ENCODE results near the gene TAS2R8. TPM values are rescaled to one million over a fixed set of nuclear protein-coding genes. Genes with fewer than 3 reads are reported as not detected.

TAS2R8 gene
- total and polyA plus RNA-seq, 10 of the 15 experiments (the other 5 are each of a cell fraction or from before 2014, with no cell fraction given): not detected

DNA sequence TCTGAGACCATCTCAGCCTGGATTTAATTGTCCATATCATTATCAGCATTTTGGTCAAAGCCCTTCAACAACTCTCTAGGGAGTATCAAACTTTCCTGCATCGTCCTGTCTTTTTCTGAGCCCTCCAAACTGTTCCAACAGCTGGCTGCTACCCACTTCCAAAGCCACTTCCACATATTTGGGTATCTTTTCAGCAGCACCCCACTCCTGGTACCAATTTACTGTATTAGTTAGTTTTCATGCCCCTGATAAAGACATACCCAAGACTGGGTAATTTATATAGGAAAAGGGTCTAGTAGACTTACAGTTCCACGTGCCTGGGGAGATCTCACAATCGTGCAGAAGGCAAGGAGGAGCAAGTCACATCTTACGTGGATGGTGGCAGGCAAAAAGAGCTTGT lies 50.9 kb downstream of the TAS2R8 start:
- intact Hi-C loops (cut with micrococcal nuclease; ENCODE audit: unreplicated experiment): no loop called here
- RAD21 ChIA-PET (ENCODE audit: unreplicated experiment): no interaction called here
- in situ Hi-C loops (cut with MboI): no loop called here
- ATAC-seq (no peak), FAIRE-seq (no peak), DNase-seq (ENCODE audit: low read depth, low spot score) (no peak)
- no peaks in the 10 kb centered on the region for H3K27me3 ChIP-seq (replicated peaks in 1 of 2; ENCODE audit: control insufficient read depth in 2 of 2, insufficient read depth in 2 of 2, low read length in 1 of 2)
- no peak overlapping the region for H3K27ac ChIP-seq (ENCODE audit: control insufficient read depth, insufficient read depth)
- H3K4me2 ChIP-seq (ENCODE audit: control insufficient read depth, insufficient read depth): no peak overlapping the region
- no peaks in the 10 kb centered on the region for H3K79me2 ChIP-seq (ENCODE audit: control insufficient read depth, insufficient read depth, low read length)
- H3K9ac ChIP-seq (ENCODE audit: control insufficient read depth, insufficient read depth, low read length): no peak overlapping the region
- H2AFZ ChIP-seq (ENCODE audit: control insufficient read depth, low read depth, low read length): no peak overlapping the region
- POLR2A ChIA-PET: no interaction called here
- no peak overlapping the region for H3K4me3 ChIP-seq
- no peaks in the 10 kb centered on the region for H4K20me1 ChIP-seq (ENCODE audit: control insufficient read depth, insufficient read depth)
- CTCF ChIA-PET: no interaction called here
- BruUV-seq (replicated peaks): no TSS peak
- peaks cover 3% of the 10 kb centered on the region; the same call in 2 of the 3 replicates for H3K9me3 ChIP-seq (replicated peaks; ENCODE audit: control insufficient read depth, insufficient read depth, low read length)
- H3K4me1 ChIP-seq (ENCODE audit: control insufficient read depth, insufficient read depth, low read length): no peaks in the 10 kb centered on the region
- SMC1A ChIA-PET (ENCODE audit: uncharacterized antibody, unreplicated experiment): interaction anchor here (0.6 kb wide), 1 partner anchor 183 kb away, joined by 3 read pairs; no protein-coding TSS in a partner anchor
- WGBS (ENCODE audit: insufficient coverage, insufficient replicate concordance, low lambda C conversion rate, missing lambda C conversion rate): 31% methylated on average over 4 of the region's 4 CpGs
- no peaks in the 10 kb centered on the region for H3K36me3 ChIP-seq (ENCODE audit: control insufficient read depth in 2 of 2, insufficient read depth in 2 of 2, low read length in 1 of 2)
- TF ChIP-seq SMAD5 (IDR thresholded peaks at IDR 0.05; ENCODE audit: low read depth): no peak
- TF ChIP-seq RELB (IDR thresholded peaks at IDR 0.05; ENCODE audit: low read depth): no peak
- no peak for TF ChIP-seq SREBF2 (IDR thresholded peaks at IDR 0.05; ENCODE audit: low read length)
- TF ChIP-seq MTA3 (IDR thresholded peaks at IDR 0.05; ENCODE audit: borderline replicate concordance, low read length): no peak
- no peak for TF ChIP-seq ZBED1 (IDR thresholded peaks at IDR 0.05; ENCODE audit: borderline replicate concordance)
- no peak for TF ChIP-seq TBL1XR1 (IDR thresholded peaks at IDR 0.05; ENCODE audit: low read depth, low read length)
- TF ChIP-seq BHLHE40 (IDR thresholded peaks at IDR 0.05; ENCODE audit: borderline replicate concordance in 1 of 2, low read depth in 2 of 2, low read length in 1 of 2): no peak
- TF ChIP-seq PAX8 (IDR thresholded peaks at IDR 0.05): no peak
- TF ChIP-seq HDAC2 (IDR thresholded peaks at IDR 0.05): no peak
- TF ChIP-seq MEF2A (IDR thresholded peaks at IDR 0.05; ENCODE audit: insufficient read depth, low read depth, low read length): no peak
- no peak for TF ChIP-seq TAF1 (IDR thresholded peaks at IDR 0.05; ENCODE audit: borderline replicate concordance, low read depth, low read length)
- TF ChIP-seq REST (IDR thresholded peaks at IDR 0.05; ENCODE audit: low read depth, low read length): no peak
- no peak for TF ChIP-seq PAX5 (IDR thresholded peaks at IDR 0.05; ENCODE audit: borderline replicate concordance, low read depth, low read length)
- no peak for TF ChIP-seq ZNF384 (IDR thresholded peaks at IDR 0.05; ENCODE audit: borderline replicate concordance, low read depth, low read length)
- TF ChIP-seq ZNF622 (IDR thresholded peaks at IDR 0.05): no peak
- TF ChIP-seq ZNF687 (IDR thresholded peaks at IDR 0.05): no peak
